Erythroblast (primary cell): ENCODE results near the gene ADORA2B.
"Not testable (repeated sequence)": the region's sequence is repeated elsewhere in the genome, so short reads cannot be mapped to it uniquely, and the experiment has no call there.

Experiments used
- GATA1 ChIP-seq: IDR thresholded peaks from 2 replicates; pipeline ENCODE4 v1.6.1; 2011; ENCODE audit warnings: low read depth, mild to moderate bottlenecking, control low read depth, low read length, moderate library complexity
- POLR2A ChIP-seq: IDR thresholded peaks from 2 replicates; pipeline ENCODE4 v1.6.1; 2011; ENCODE audit warnings: mild to moderate bottlenecking, low read length

GRCh38 chr17:15936481-15936880 is 8.4 kb upstream of the ADORA2B start:
- not testable (repeated sequence) for TF ChIP-seq POLR2A, GATA1
